ENCODE data around the gene FAM228A. TPM values are rescaled to one million over a fixed set of nuclear protein-coding genes. Genes with fewer than 3 reads are reported as not detected.
"Not testable (repeated sequence)": the region's sequence is repeated elsewhere in the genome, so short reads cannot be mapped to it uniquely, and the experiment has no call there.

The FAM228A gene
- total and polyA plus RNA-seq, 2 of the 4 experiments (the other 2 are of a cell fraction) = not detected

- H3K9me1 ChIP-seq (ENCODE audit: insufficient read depth, low read length); H4K8ac ChIP-seq (ENCODE audit: low read depth in 2 of 2, low read length in 2 of 2); in situ Hi-C loops (cut with MboI; ENCODE audit: low sequenced_read_pairs); H2BK20ac ChIP-seq (ENCODE audit: low read depth, low read length); intact Hi-C loops (cut with micrococcal nuclease); H4K5ac ChIP-seq (ENCODE audit: low read depth, low read length); H3K56ac ChIP-seq (ENCODE audit: extremely low read depth, insufficient read depth, low read length); H3K18ac ChIP-seq (ENCODE audit: low read depth, low read length); H3K27ac ChIP-seq (ENCODE audit: insufficient read depth, low read length); H2AFZ ChIP-seq (replicated peaks; ENCODE audit: low read length, poor library complexity); BruUV-seq (replicated peaks); H3K9me3 ChIP-seq (ENCODE audit: control insufficient read depth, insufficient read depth, low read length); CTCF ChIA-PET; H3K4me1 ChIP-seq (ENCODE audit: control insufficient read depth, insufficient read depth, low read length); H2AK9ac ChIP-seq (replicated peaks; ENCODE audit: low read depth, low read length, poor library complexity); H2BK120ac ChIP-seq (ENCODE audit: low read depth, low read length); H2BK15ac ChIP-seq (ENCODE audit: low read depth, low read length); H2BK5ac ChIP-seq (ENCODE audit: low read depth, low read length, poor library complexity, severe bottlenecking); H3K4me3 ChIP-seq (ENCODE audit: insufficient read depth, low read depth, low read length); H3K79me1 ChIP-seq (ENCODE audit: low read depth in 1 of 2, low read length in 2 of 2); dilution Hi-C loops (cut with HindIII; ENCODE audit: low sequenced_read_pairs, unreplicated experiment); H3K4me2 ChIP-seq (ENCODE audit: low read depth, low read length); H3K14ac ChIP-seq (replicated peaks; ENCODE audit: low read depth, low read length); H3K9ac ChIP-seq (ENCODE audit: low read depth, low read length); H2AK5ac ChIP-seq (ENCODE audit: low read depth, low read length); DNase-seq; ATAC-seq (ENCODE audit: low read depth); H4K20me1 ChIP-seq (ENCODE audit: insufficient read depth, low read length); H4K91ac ChIP-seq (ENCODE audit: insufficient read depth, low read depth, low read length); H3K27me3 ChIP-seq (ENCODE audit: control insufficient read depth, insufficient read depth, low read length); H3K4ac ChIP-seq (ENCODE audit: low read depth, low read length); POLR2A ChIA-PET (ENCODE audit: unreplicated experiment); H3K36me3 ChIP-seq (ENCODE audit: control insufficient read depth, insufficient read depth, low read length); H3K23ac ChIP-seq (ENCODE audit: low read depth, low read length): not testable (repeated sequence)
- WGBS, 2 experiments (ENCODE audit: extremely low coverage in 2 of 2, insufficient read length in 1 of 2) = no CpG with 5 or more reads among the region's 1 CpG
Measured at GRCh38 chr2:24197213-24197612, 22.4 kb downstream of the FAM228A start.
